OCI-LY1 (cell line): ENCODE measurements around the gene PAX2.
"Not testable (repeated sequence)": the region's sequence is repeated elsewhere in the genome, so short reads cannot be mapped to it uniquely, and the experiment has no call there.

Experiments
- H2AFZ ChIP-seq: fragments of 200-600 bp; sonication (generic), shearing (Covaris generic); 2 replicates; pipeline ENCODE4 v1.6.0; 2014; ENCODE audit warnings: antibody characterized with exemption, mild to moderate bottlenecking, low read length
- H3F3A ChIP-seq: fragments of 200-600 bp; sonication (generic), shearing (Covaris generic); 2 replicates; pipeline ENCODE4 v1.6.0; 2014; ENCODE audit warnings: mild to moderate bottlenecking, antibody characterized with exemption, low read length, moderate library complexity; ENCODE audit not compliant: insufficient read depth
- H3K27ac ChIP-seq: fragments of 200-600 bp; sonication (generic); 2 replicates; pipeline ENCODE4 v1.5.1; 2014; ENCODE audit warnings: low read length, mixed run types, mild to moderate bottlenecking, low read depth; ENCODE audit not compliant: poor library complexity, severe bottlenecking
- H3K27me3 ChIP-seq: fragments of 200-600 bp; sonication (generic); 2 replicates; pipeline ENCODE4 v1.6.0; 2014; ENCODE audit warnings: antibody characterized with exemption, mild to moderate bottlenecking, low read length, moderate library complexity; ENCODE audit not compliant: insufficient read depth
- H3K36me3 ChIP-seq: fragments of 200-600 bp; sonication (generic); 2 replicates; pipeline ENCODE4 v1.6.1; 2014; ENCODE audit warnings: mild to moderate bottlenecking, antibody characterized with exemption, low read length, moderate library complexity, mixed read lengths; ENCODE audit not compliant: insufficient read depth
- H3K4me1 ChIP-seq: fragments of 200-600 bp; sonication (generic); 2 replicates; pipeline ENCODE4 v1.5.1; 2014; ENCODE audit warnings: mild to moderate bottlenecking, low read length, moderate library complexity; ENCODE audit not compliant: insufficient read depth, severe bottlenecking
- H3K4me2 ChIP-seq: fragments of 200-600 bp; sonication (generic), shearing (Covaris generic); 2 replicates; pipeline ENCODE4 v1.6.1; 2014; ENCODE audit warnings: low read length
- H3K4me3 ChIP-seq: fragments of 200-600 bp; sonication (generic); 2 replicates; pipeline ENCODE4 v1.5.1; 2014; ENCODE audit warnings: low read length, low read depth, mild to moderate bottlenecking, mixed read lengths; ENCODE audit not compliant: poor library complexity, severe bottlenecking
- H3K79me2 ChIP-seq: fragments of 200-600 bp; shearing (Covaris generic); 2 replicates; pipeline ENCODE4 v1.6.1; 2016; ENCODE audit warnings: mixed run types, low read length, mixed read lengths; ENCODE audit not compliant: insufficient read depth
- H3K9ac ChIP-seq: fragments of 200-600 bp; sonication (generic), shearing (Covaris generic); 2 replicates; pipeline ENCODE4 v1.6.1; 2014; ENCODE audit warnings: mild to moderate bottlenecking, low read length, mixed read lengths
- H3K9me2 ChIP-seq: fragments of 200-600 bp; sonication (generic), shearing (Covaris generic); 2 replicates; pipeline ENCODE4 v1.6.1; 2014; ENCODE audit warnings: low read depth, mild to moderate bottlenecking, low read length, mixed read lengths
- H3K9me3 ChIP-seq: fragments of 200-600 bp; shearing (Covaris generic); 2 replicates; pipeline ENCODE4 v1.6.1; 2014; ENCODE audit warnings: low read length, mixed read lengths
- H4K20me1 ChIP-seq: fragments of 200-600 bp; sonication (generic), shearing (Covaris generic); 2 replicates; pipeline ENCODE4 v1.6.0; 2016; ENCODE audit warnings: mild to moderate bottlenecking, low read length; ENCODE audit not compliant: insufficient read depth
- EZH2 ChIP-seq: fragments of 200-600 bp; sonication (generic), shearing (Covaris generic); IDR thresholded peaks from 2 replicates; pipeline ENCODE4 v1.8.0; 2017; ENCODE audit warnings: borderline replicate concordance, mixed run types, mild to moderate bottlenecking, antibody characterized with exemption, low read length, moderate library complexity, mixed read lengths
- TF ChIP-seq, protein P1 (sequence below): fragments of 200-600 bp; sonication (generic), shearing (Covaris generic); IDR thresholded peaks from 2 replicates; pipeline ENCODE4 v1.5.1; 2017; ENCODE audit warnings: mild to moderate bottlenecking, antibody characterized with exemption, low read length, moderate library complexity, mixed read lengths

PAX2 gene

GRCh38 chr10:100744987-100745881 is at the start of gene PAX2:
Gene PAX2 (plus strand): TSS chr10:100745582. CDS start chr10:100746261, 679 bp downstream.
- no peak within 1 kb of the TSS for H2AFZ ChIP-seq
- no peaks in the 10 kb centered on the region for H3K9me3 ChIP-seq
- H3K79me2 ChIP-seq, result no peaks in the 10 kb centered on the region
- H3F3A ChIP-seq, result no peaks in the 10 kb centered on the region
- H3K9me2 ChIP-seq, result no peaks in the 10 kb centered on the region
- H3K36me3 ChIP-seq, result no peaks in the 10 kb centered on the region
- H3K4me2 ChIP-seq, result no peak within 1 kb of the TSS
- no peak within 1 kb of the TSS for H3K27ac ChIP-seq
- no peaks in the 10 kb centered on the region for H4K20me1 ChIP-seq
- H3K4me1 ChIP-seq, result no peaks in the 10 kb centered on the region
- no peak for TF ChIP-seq EZH2
- H3K27me3 ChIP-seq, result no peaks in the 10 kb centered on the region
- H3K4me3 ChIP-seq, result no peak within 1 kb of the TSS
- no peak within 1 kb of the TSS for H3K9ac ChIP-seq

- Histone ChIP-seq H3K27me3 (no peaks in the 10 kb centered on the region), H3K9me3 (no peaks in the 10 kb centered on the region), H2AFZ (no peak overlapping the region), H3K4me1 (peaks cover 7% of the 10 kb centered on the region), H3K9me2 (no peaks in the 10 kb centered on the region), H3K9ac (no peak overlapping the region), H3K36me3 (no peaks in the 10 kb centered on the region), H3K27ac (no peak overlapping the region), H4K20me1 (no peaks in the 10 kb centered on the region), H3F3A (no peaks in the 10 kb centered on the region), H3K79me2 (no peaks in the 10 kb centered on the region), H3K4me3 (no peak overlapping the region), H3K4me2 (no peak overlapping the region)
- no peak for TF ChIP-seq EZH2
- TF ChIP-seq, protein P1, sequence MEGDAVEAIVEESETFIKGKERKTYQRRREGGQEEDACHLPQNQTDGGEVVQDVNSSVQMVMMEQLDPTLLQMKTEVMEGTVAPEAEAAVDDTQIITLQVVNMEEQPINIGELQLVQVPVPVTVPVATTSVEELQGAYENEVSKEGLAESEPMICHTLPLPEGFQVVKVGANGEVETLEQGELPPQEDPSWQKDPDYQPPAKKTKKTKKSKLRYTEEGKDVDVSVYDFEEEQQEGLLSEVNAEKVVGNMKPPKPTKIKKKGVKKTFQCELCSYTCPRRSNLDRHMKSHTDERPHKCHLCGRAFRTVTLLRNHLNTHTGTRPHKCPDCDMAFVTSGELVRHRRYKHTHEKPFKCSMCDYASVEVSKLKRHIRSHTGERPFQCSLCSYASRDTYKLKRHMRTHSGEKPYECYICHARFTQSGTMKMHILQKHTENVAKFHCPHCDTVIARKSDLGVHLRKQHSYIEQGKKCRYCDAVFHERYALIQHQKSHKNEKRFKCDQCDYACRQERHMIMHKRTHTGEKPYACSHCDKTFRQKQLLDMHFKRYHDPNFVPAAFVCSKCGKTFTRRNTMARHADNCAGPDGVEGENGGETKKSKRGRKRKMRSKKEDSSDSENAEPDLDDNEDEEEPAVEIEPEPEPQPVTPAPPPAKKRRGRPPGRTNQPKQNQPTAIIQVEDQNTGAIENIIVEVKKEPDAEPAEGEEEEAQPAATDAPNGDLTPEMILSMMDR, result no peak
Observed at GRCh38 chr10:100696477-100696901, 48.9 kb upstream of the PAX2 start.

GRCh38 chr10:100697070-100697469 is 48.3 kb upstream of the PAX2 start:
- H3K9me3 ChIP-seq, result no peaks in the 10 kb centered on the region
- H4K20me1 ChIP-seq, result no peaks in the 10 kb centered on the region
- TF ChIP-seq, protein P1, result no peak
- TF ChIP-seq EZH2, result no peak
- no peaks in the 10 kb centered on the region for H3K27me3 ChIP-seq
- H3K9ac ChIP-seq, result no peak overlapping the region
- no peak overlapping the region for H3K4me2 ChIP-seq
- no peaks in the 10 kb centered on the region for H3K9me2 ChIP-seq
- H2AFZ ChIP-seq, result no peak overlapping the region
- peaks cover 7% of the 10 kb centered on the region for H3K4me1 ChIP-seq
- no peaks in the 10 kb centered on the region for H3F3A ChIP-seq
- no peaks in the 10 kb centered on the region for H3K79me2 ChIP-seq
- no peaks in the 10 kb centered on the region for H3K36me3 ChIP-seq
- H3K27ac ChIP-seq, result no peak overlapping the region
- no peak overlapping the region for H3K4me3 ChIP-seq

DNA sequence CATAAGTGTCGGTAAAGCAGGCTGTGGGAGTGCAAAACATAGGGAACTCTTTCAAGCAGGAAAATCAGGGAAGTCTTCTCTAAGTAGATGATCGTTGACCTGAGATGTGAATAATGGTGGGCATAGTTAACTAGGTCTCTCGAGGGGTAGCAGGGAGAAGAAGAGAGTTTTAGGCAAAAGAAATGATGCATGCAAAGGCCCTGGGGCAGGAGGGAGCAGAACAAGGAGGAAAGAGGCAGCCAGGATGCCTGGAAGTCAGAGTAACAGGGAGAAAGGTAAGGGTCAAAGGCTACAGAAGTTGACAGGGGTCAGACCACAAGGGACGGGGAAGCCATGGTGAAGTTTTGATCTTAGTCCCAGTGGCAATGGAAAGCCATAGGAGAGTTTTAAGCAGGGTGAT is 47.8 kb upstream of the PAX2 start:
- no peak overlapping the region for H3K4me3 ChIP-seq
- no peak overlapping the region for H3K4me2 ChIP-seq
- no peaks in the 10 kb centered on the region for H3K36me3 ChIP-seq
- no peaks in the 10 kb centered on the region for H3K79me2 ChIP-seq
- H3K27ac ChIP-seq, result no peak overlapping the region
- no peaks in the 10 kb centered on the region for H3K27me3 ChIP-seq
- H4K20me1 ChIP-seq, result no peaks in the 10 kb centered on the region
- no peak for TF ChIP-seq EZH2
- TF ChIP-seq, protein P1, result no peak
- no peak overlapping the region for H2AFZ ChIP-seq
- no peaks in the 10 kb centered on the region for H3K9me3 ChIP-seq
- no peaks in the 10 kb centered on the region for H3F3A ChIP-seq
- H3K9ac ChIP-seq, result no peak overlapping the region
- no peaks in the 10 kb centered on the region for H3K9me2 ChIP-seq
- peaks cover 7% of the 10 kb centered on the region for H3K4me1 ChIP-seq

- H3F3A ChIP-seq, H3K27ac ChIP-seq, H3K4me3 ChIP-seq, H3K36me3 ChIP-seq, H3K4me2 ChIP-seq, H3K9me3 ChIP-seq, H3K4me1 ChIP-seq, H3K9me2 ChIP-seq, H3K9ac ChIP-seq, H3K27me3 ChIP-seq, H2AFZ ChIP-seq, H4K20me1 ChIP-seq, H3K79me2 ChIP-seq: not testable (repeated sequence)
Observed at GRCh38 chr10:100701704-100702103, 43.7 kb upstream of the PAX2 start.
